ENCODE results near the gene PPP2R5D.
A peak's percentile ranks its signal among the peaks of the same experiment; 100 is the strongest.
"Not testable (repeated sequence)": the region's sequence is repeated elsewhere in the genome, so short reads cannot be mapped to it uniquely, and the experiment has no call there.

Gene PPP2R5D

DNA sequence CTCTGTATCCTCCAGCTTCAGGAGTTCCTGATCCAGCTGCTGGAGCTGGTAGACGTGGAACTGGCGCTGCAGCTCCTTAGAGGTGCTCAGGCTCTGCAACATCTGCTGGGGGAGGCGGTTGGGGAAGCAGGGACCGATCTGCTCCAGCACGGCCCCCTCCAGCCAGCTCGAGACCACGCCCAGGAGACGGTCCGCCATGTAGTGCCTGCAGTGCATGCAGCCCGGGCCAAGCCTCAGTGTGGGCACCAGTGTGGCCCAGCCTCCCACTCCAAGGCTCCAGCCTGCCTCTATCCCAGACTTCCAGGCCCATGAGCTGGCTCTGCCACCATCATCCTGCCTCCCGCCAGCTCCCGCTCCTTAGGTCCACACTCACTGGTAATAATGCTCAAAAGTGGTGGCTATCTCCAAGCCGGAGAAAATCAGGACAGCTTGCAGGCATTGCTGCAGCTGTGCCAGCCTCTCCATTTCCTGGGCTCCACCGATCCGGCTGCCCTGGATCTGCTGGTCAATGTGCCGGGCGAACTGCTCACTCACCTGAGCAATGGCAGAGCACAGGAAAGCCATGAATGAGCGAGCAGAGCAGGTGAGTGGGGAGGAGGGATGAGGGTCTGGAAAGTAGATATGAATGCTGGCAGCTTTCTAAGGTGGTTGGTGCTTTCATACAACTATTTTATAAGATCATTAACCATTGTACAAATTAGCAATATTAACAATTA lies 56.3 kb downstream of the PPP2R5D start:
- TF ChIP-seq ZFX (IDR thresholded peaks at IDR 0.05; ENCODE audit: borderline replicate concordance): no peak
- no peak overlapping the region for H3K27ac ChIP-seq

DNA sequence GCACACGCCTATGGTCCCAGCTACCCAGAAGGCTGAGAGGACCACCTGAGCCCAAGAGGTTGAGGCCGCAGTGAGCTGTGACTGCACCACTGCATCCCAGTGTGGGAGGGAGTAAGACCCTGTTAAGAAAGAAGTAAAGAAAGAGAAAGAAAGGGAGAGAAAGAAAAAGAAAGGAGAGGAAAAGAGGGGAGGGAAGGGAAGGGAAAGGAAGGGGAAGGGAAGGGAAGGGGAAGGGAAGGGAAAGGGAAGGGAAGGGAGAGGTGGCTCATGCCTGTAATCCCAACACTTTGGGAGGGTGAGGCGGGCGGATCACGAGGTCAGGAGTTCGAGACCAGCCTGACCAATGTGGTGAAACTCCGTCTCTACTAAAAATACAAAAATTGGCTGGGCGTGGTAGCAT lies 57.1 kb downstream of the PPP2R5D start:
- H3K27ac ChIP-seq: not testable (repeated sequence)

DNA sequence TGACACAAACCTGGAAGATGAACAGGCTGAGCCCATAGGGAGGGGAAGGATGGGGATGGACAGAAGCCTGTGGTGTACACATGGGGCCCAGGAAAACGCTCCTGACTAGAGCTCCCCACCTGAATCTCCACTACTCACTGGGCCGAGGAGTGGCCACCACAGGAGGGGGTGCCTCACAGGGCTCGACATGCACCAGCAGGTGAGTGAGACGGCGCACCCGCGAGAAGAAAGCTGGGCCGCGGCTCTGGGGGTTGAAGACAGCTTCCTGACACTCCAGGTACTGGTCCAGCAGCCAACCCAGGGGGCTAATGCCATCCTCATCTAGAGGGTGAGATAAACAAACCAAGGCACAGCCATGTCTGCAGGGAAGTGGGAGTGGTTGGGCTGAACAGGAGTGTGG lies 58.9 kb downstream of the PPP2R5D start:
- TF ChIP-seq, protein P1, sequence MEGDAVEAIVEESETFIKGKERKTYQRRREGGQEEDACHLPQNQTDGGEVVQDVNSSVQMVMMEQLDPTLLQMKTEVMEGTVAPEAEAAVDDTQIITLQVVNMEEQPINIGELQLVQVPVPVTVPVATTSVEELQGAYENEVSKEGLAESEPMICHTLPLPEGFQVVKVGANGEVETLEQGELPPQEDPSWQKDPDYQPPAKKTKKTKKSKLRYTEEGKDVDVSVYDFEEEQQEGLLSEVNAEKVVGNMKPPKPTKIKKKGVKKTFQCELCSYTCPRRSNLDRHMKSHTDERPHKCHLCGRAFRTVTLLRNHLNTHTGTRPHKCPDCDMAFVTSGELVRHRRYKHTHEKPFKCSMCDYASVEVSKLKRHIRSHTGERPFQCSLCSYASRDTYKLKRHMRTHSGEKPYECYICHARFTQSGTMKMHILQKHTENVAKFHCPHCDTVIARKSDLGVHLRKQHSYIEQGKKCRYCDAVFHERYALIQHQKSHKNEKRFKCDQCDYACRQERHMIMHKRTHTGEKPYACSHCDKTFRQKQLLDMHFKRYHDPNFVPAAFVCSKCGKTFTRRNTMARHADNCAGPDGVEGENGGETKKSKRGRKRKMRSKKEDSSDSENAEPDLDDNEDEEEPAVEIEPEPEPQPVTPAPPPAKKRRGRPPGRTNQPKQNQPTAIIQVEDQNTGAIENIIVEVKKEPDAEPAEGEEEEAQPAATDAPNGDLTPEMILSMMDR (IDR thresholded peaks at IDR 0.05): no peak
- TF ChIP-seq ZFX (IDR thresholded peaks at IDR 0.05; ENCODE audit: borderline replicate concordance): no peak

DNA sequence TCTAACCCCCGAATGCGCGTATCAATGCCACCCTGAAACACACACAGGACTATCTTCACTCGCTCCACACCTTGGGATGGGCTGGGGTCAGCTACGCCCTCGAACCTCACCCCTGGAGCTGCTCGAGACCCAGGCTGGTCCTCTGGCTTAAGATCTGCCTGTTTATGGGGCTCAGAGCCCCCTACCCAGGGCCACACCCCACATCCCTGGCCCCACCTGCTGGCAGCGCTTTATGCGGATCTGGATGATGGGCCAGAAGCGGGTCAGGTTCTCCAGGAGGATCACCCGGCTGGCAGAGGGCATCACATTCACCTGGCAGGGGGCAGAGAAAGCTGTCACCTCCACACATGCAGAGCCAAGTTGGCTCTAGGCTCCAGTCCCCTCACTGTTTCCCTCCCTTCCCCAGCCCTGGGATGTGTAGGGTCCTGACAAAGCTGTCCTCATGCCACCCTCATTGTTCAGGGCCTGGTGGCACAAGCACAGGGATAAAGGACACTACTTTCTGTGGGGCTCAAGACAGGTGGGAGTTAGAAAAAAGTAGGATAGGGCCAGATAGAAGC lies 61.1 kb downstream of the PPP2R5D start:
- TF ChIP-seq ZFX (IDR thresholded peaks at IDR 0.05; ENCODE audit: borderline replicate concordance): no peak
- TF ChIP-seq, protein P1 (IDR thresholded peaks at IDR 0.05): no peak
- H3K27ac ChIP-seq: no peak overlapping the region

More for the DNA sequence above, 58.9 kb downstream of the PPP2R5D start:
- H3K27ac ChIP-seq: no peak overlapping the region

DNA sequence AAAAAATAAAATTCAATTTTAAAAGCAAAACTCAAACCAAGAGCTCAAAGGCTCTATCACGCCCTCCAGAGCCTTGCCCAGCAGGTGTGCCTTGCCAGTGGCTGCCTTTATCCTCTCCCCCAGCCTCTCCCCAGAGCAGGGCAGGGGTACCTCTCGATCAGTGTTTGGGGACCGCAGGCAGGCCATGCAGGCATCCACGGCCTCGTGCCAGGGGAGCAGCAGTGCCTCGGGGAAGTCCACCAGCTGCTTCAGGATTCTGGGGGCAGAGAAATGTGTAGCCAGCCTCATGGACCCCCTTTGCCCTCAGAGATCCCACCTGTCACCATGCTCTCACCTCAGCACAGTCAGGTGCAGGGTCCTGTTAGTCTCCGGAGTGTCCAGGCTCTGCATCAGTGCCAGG lies 63.6 kb downstream of the PPP2R5D start:
- H3K27ac ChIP-seq: no peak overlapping the region
- TF ChIP-seq, protein P1 (IDR thresholded peaks at IDR 0.05): no peak
- no peak for TF ChIP-seq ZFX (IDR thresholded peaks at IDR 0.05; ENCODE audit: borderline replicate concordance)

DNA sequence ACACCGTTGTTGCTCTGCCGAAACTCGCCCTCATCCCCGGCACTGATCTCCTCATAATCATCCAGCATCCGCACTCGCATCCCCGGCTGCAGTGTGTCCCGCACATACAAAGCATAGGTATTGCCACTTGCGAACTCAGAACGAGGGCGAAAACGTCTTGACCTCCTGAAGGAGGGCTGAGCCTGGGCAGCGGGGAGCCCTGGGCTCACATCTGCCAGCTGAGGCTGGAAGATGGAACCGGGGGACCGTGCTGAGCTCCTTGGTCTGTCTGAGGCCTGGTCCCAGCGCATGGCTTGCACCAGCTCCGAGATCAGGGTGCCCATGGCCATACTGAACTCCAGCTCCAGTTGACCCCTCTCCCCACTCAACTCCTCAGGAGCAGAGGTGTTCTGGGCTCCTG lies 66.6 kb downstream of the PPP2R5D start:
- H3K27ac ChIP-seq: no peak overlapping the region

DNA sequence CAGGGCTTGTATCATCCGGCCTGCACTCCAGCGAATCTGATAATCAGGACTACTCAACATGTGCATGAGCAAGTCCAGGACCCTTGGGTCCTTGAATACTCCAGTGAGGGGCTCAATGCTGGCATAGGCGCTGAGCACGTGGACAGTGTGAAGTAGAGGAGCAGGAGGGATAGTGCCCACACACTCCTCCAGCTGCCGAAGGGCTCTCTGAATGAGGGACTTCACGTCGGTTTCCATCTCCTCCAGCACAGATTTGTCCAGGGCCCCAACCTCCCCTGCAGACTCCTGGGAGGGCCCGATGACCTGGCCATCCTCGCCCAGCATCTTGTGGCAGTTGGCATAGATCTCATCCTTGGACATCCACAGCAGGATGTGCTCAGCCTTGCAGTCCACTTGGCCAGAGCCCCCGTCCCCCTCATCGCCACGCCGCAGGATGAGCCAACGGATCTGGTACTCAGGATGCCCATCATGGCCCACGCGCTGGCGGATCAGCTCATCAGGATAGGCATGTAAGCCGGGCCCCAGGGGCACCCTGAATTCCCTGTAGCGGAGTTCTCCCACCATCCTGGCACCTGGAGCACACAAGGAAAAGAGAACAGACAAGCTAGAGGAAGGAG lies 68.0 kb downstream of the PPP2R5D start:
- H3K27ac ChIP-seq: peak overlapping the region; percentile 80
- TF ChIP-seq ZFX (IDR thresholded peaks at IDR 0.05; ENCODE audit: borderline replicate concordance): no peak
- TF ChIP-seq, protein P1 (IDR thresholded peaks at IDR 0.05): no peak

More for the DNA sequence above, 66.6 kb downstream of the PPP2R5D start:
- no peak for TF ChIP-seq ZFX (IDR thresholded peaks at IDR 0.05; ENCODE audit: borderline replicate concordance)
- TF ChIP-seq, protein P1 (IDR thresholded peaks at IDR 0.05): no peak

DNA sequence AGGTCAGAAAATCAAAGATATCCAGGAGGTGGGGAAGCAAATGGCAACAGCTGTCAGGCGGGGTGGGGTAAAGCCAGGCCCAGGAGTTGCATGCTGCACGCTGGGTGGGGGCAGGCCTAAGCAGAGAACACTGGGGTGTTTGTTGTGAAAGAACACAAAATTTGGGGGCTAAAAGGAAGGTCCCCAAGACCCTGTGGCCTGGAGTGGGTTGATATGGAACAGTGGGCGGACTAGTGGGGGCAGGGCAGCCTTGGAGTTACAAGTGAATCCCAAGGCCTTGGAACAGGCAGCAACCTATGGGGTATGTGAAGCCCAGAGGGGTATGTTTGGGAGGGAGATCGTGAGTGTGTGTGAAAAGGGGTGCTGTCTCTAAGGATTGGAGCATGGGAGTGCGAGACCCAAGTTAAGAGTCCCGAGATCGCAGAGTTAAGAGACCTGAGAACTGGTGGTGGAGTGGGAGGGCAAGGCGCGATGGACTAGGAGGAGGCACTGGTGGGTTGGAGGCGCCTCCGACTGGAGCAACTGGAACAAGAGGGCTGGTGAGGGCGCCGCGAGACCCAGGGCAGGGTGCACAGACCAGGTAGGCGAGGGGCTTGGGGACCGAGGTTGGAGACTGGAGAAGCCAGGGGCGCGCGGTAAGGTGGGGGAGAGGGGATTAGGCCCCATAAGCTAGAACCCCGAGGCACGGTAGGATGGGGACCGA lies 68.6 kb downstream of the PPP2R5D start:
- H3K27ac ChIP-seq: peak overlapping the region; percentile 80
- TF ChIP-seq, protein P1 (IDR thresholded peaks at IDR 0.05): no peak
- no peak for TF ChIP-seq ZFX (IDR thresholded peaks at IDR 0.05; ENCODE audit: borderline replicate concordance)

All from 22Rv1 (cell line).